HEK293 (cell line): ENCODE measurements around the gene CD68.

Source experiments
- CTCF ChIA-PET: fragments of 350-600 bp; formaldehyde crosslinking; extraction: SDS; loops from one replicate; lab custom pipeline; 2021; ENCODE audit warnings: antibody characterized with exemption; lab: Yijun Ruan, JAX
- POLR2A ChIA-PET: fragments of 300-600 bp; formaldehyde crosslinking; extraction: SDS; loops from one replicate; lab custom pipeline; 2020; ENCODE audit warnings: antibody characterized with exemption, inconsistent platforms; lab: Yijun Ruan, JAX
- H3K27ac ChIP-seq: fragments of 200-500 bp; sonication (Bioruptor generic); 2 replicates; pipeline ENCODE4 v1.5.1; 2014; ENCODE audit warnings: low read depth, low read length, control low read depth, inconsistent platforms; ENCODE audit errors: extremely low read depth
- H3K36me3 ChIP-seq, 2 experiments: fragments of 200-500 bp in 1 of 2; sonication (Bioruptor generic) in 1 of 2; 1 replicate in 1 of 2; 2 replicates in 1 of 2; pipeline ENCODE4 v1.5.1; 2014 to 2017; ENCODE audit warnings: inconsistent platforms in 2 of 2, low read length in 2 of 2; ENCODE audit not compliant: control insufficient read depth in 2 of 2, insufficient read depth in 1 of 2
- H3K4me1 ChIP-seq: fragments of 200-500 bp; sonication (Bioruptor generic); 2 replicates; pipeline ENCODE4 v1.5.1; 2014; ENCODE audit warnings: mild to moderate bottlenecking, low read length, inconsistent platforms; ENCODE audit not compliant: control insufficient read depth, insufficient read depth
- H3K4me3 ChIP-seq: 2 replicates; pipeline ENCODE4 v1.5.1; 2011; ENCODE audit warnings: low read depth, mild to moderate bottlenecking, control low read depth, low read length, moderate library complexity
- H3K9me3 ChIP-seq: fragments of 200-500 bp; sonication (Bioruptor generic); 2 replicates; pipeline ENCODE4 v1.5.1; 2014; ENCODE audit warnings: low read depth, low read length, inconsistent platforms; ENCODE audit not compliant: control insufficient read depth, insufficient read depth
- EGR2 ChIP-seq: fragments of 450-650 bp; formaldehyde crosslinking; IDR thresholded peaks from 2 replicates; pipeline ENCODE4 v1.5.1; 2016; ENCODE audit warnings: low read depth, missing biosample characterization, missing genetic modification characterization
- GLI4 ChIP-seq: fragments of 450-650 bp; formaldehyde crosslinking; IDR thresholded peaks from 2 replicates; pipeline ENCODE4 v1.5.1; 2016; ENCODE audit warnings: missing biosample characterization, missing genetic modification characterization
- INSM2 ChIP-seq: fragments of 450-650 bp; formaldehyde crosslinking; IDR thresholded peaks from 2 replicates; pipeline ENCODE4 v1.5.1; 2016; ENCODE audit warnings: missing biosample characterization, missing genetic modification characterization
- PRDM6 ChIP-seq: fragments of 450-650 bp; formaldehyde crosslinking; IDR thresholded peaks from 2 replicates; pipeline ENCODE4 v1.5.1; 2017; ENCODE audit warnings: missing biosample characterization, missing genetic modification characterization
- TRIM28 ChIP-seq: IDR thresholded peaks from 2 replicates; pipeline ENCODE4 v1.6.1; 2011; ENCODE audit warnings: low read length, control low read depth, borderline replicate concordance
- ZBTB17 ChIP-seq: fragments of 450-650 bp; formaldehyde crosslinking; IDR thresholded peaks from 2 replicates; pipeline ENCODE4 v1.5.1; 2016; ENCODE audit warnings: missing biosample characterization, missing genetic modification characterization
- ZNF157 ChIP-seq: fragments of 450-650 bp; formaldehyde crosslinking; IDR thresholded peaks from 2 replicates; pipeline ENCODE4 v1.5.1; 2016; ENCODE audit warnings: missing biosample characterization, missing genetic modification characterization
- ZNF26 ChIP-seq: fragments of 450-650 bp; formaldehyde crosslinking; IDR thresholded peaks from 2 replicates; pipeline ENCODE4 v1.5.1; 2016; ENCODE audit warnings: missing biosample characterization, missing genetic modification characterization
- ZNF416 ChIP-seq: fragments of 450-650 bp; formaldehyde crosslinking; IDR thresholded peaks from 2 replicates; pipeline ENCODE4 v1.5.1; 2016; ENCODE audit warnings: missing biosample characterization, missing genetic modification characterization
- ZNF426 ChIP-seq: fragments of 450-650 bp; formaldehyde crosslinking; IDR thresholded peaks from 2 replicates; pipeline ENCODE4 v1.5.1; 2017; ENCODE audit warnings: missing biosample characterization, missing genetic modification characterization, mild to moderate bottlenecking, inconsistent platforms, moderate library complexity
- ZNF449 ChIP-seq: fragments of 450-650 bp; formaldehyde crosslinking; IDR thresholded peaks from 2 replicates; pipeline ENCODE4 v1.5.1; 2017; ENCODE audit warnings: missing biosample characterization, mild to moderate bottlenecking, missing genetic modification characterization, moderate library complexity
- ZNF530 ChIP-seq: fragments of 450-650 bp; formaldehyde crosslinking; IDR thresholded peaks from 2 replicates; pipeline ENCODE4 v1.5.1; 2016; ENCODE audit warnings: low read depth, missing biosample characterization, missing genetic modification characterization
- ZNF544 ChIP-seq: fragments of 450-650 bp; formaldehyde crosslinking; IDR thresholded peaks from 2 replicates; pipeline ENCODE4 v1.5.0; 2017; ENCODE audit warnings: missing biosample characterization, missing genetic modification characterization
- ZNF610 ChIP-seq: fragments of 450-650 bp; formaldehyde crosslinking; IDR thresholded peaks from 2 replicates; pipeline ENCODE4 v1.5.1; 2016; ENCODE audit warnings: missing biosample characterization, missing genetic modification characterization, borderline replicate concordance
- ZNF629 ChIP-seq: fragments of 450-650 bp; formaldehyde crosslinking; IDR thresholded peaks from 2 replicates; pipeline ENCODE4 v1.5.1; 2017; ENCODE audit warnings: missing biosample characterization, missing genetic modification characterization
- ZNF76 ChIP-seq: fragments of 450-650 bp; formaldehyde crosslinking; IDR thresholded peaks from 2 replicates; pipeline ENCODE4; 2016; ENCODE audit warnings: low read depth, missing biosample characterization, missing genetic modification characterization, borderline replicate concordance
- ZNF768 ChIP-seq: fragments of 450-650 bp; formaldehyde crosslinking; IDR thresholded peaks from 2 replicates; pipeline ENCODE4 v1.5.1; 2018; ENCODE audit warnings: missing biosample characterization, mild to moderate bottlenecking, missing genetic modification characterization
- ZSCAN16 ChIP-seq: fragments of 450-650 bp; formaldehyde crosslinking; IDR thresholded peaks from 2 replicates; pipeline ENCODE4 v1.5.1; 2016; ENCODE audit warnings: missing biosample characterization, missing genetic modification characterization

Gene CD68

GRCh38 chr17:7553356-7553755, 26.1 kb upstream of the CD68 start:
- ChIA-PET CTCF (interaction anchor here (3.5 kb wide), 1 partner anchor 38 kb away, joined by 18 read pairs; no protein-coding TSS in a partner anchor), POLR2A (interaction anchor here (1.1 kb wide), 1 partner anchor 134 kb away, joined by 3 read pairs; the partner anchor contains the start of gene TP53)
- Histone ChIP-seq H3K4me1 (peaks cover 2% of the 10 kb centered on the region; the same call in 1 of the 2 replicates), H3K36me3 (no peaks in the 10 kb centered on the region), H3K27ac (no peak overlapping the region), H3K4me3 (no peak overlapping the region), H3K9me3 (no peaks in the 10 kb centered on the region)
- TF ChIP-seq ZNF629 (tag by site-specific recombination) (no peak), ZNF449 (tag by site-specific recombination) (no peak), ZNF426 (no peak), ZNF544 (no peak), EGR2 (no peak), ZNF530 (tag by site-specific recombination) (no peak), ZSCAN16 (tag by site-specific recombination) (no peak), ZNF157 (tag by site-specific recombination) (no peak), TRIM28 (no peak), ZNF768 (tag by site-specific recombination) (no peak), ZNF416 (tag by site-specific recombination) (no peak), INSM2 (tag by site-specific recombination) (no peak), ZNF76 (tag by site-specific recombination) (no peak), ZNF610 (tag by site-specific recombination) (no peak), PRDM6 (tag by site-specific recombination) (no peak), GLI4 (tag by site-specific recombination) (no peak)

- ChIA-PET POLR2A (interaction anchor here (0.6 to 1.1 kb wide), 4 partner anchors 8 to 296 kb away, joined by 3 to 7 read pairs (median 4); no protein-coding TSS in a partner anchor), CTCF (interaction anchor here (0.9 to 1.3 kb wide), 2 partner anchors 40 to 43 kb away, joined by 3 to 5 read pairs; no protein-coding TSS in a partner anchor)
- no peaks in the 10 kb centered on the region for H3K36me3 ChIP-seq
- H3K4me3 ChIP-seq, result no peak overlapping the region
- no peak overlapping the region for H3K27ac ChIP-seq
- TF ChIP-seq ZBTB17 (tag by site-specific recombination) (peak; percentile 34), ZNF26 (tag by site-specific recombination) (no peak)
- no peaks in the 10 kb centered on the region for H3K9me3 ChIP-seq
- H3K4me1 ChIP-seq, result peaks cover under 1% of the 10 kb centered on the region
These were observed 24.0 kb upstream of the CD68 start for GRCh38 chr17:7555320-7555948.
